ENCODE measurements around the gene UBE2QL1. TPM values are rescaled to one million over a fixed set of nuclear protein-coding genes. Genes with fewer than 3 reads are reported as not detected.

Gene UBE2QL1
- total RNA-seq = under 0.01 TPM in 1 of 2 replicates, not detected in the other

GRCh38 chr5:6448622-6449464 lies at the start of gene UBE2QL1:
UBE2QL1 (plus strand) TSS chr5:6448859; CDS start chr5:6448894, 35 bp downstream.

Other genes with a start within 250 kb of the UBE2QL1 start
- gene MED10, start 70.3 kb upstream of the UBE2QL1 start, total RNA-seq = 14.1 and 18.0 TPM in 2 replicates
- 42.0 and 82.1 TPM in 2 replicates for gene NSUN2, start 184.2 kb downstream of the UBE2QL1 start, total RNA-seq
- gene SRD5A1, start 184.6 kb downstream of the UBE2QL1 start, total RNA-seq = 7.6 and 12.8 TPM in 2 replicates

Measured in regular cardiac myocyte (primary cell).